IPS-20b (cell line): ENCODE measurements around the gene MIX23.
A peak's percentile ranks its signal among the peaks of the same experiment; 100 is the strongest.

ENCODE experiments used
- H3K27ac ChIP-seq: one replicate; pipeline ENCODE4 v1.5.1; 2013; ENCODE audit warnings: low read length
- H3K27me3 ChIP-seq: 2 replicates; pipeline ENCODE4 v1.6.1; 2013; ENCODE audit warnings: mild to moderate bottlenecking, low read length, inconsistent platforms; ENCODE audit not compliant: insufficient read depth
- H3K36me3 ChIP-seq: 2 replicates; pipeline ENCODE4 v1.6.1; 2013; ENCODE audit warnings: low read depth, mild to moderate bottlenecking, inconsistent platforms, low read length, moderate library complexity; ENCODE audit not compliant: insufficient read depth
- H3K4me1 ChIP-seq: 2 replicates; pipeline ENCODE4 v1.6.1; 2013; ENCODE audit warnings: mild to moderate bottlenecking, control low read depth, inconsistent platforms, low read length, moderate library complexity; ENCODE audit not compliant: insufficient read depth
- H3K4me3 ChIP-seq: 2 replicates; pipeline ENCODE4 v1.5.1; 2013; ENCODE audit warnings: mild to moderate bottlenecking, low read length, inconsistent platforms
- H3K9ac ChIP-seq: 2 replicates; pipeline ENCODE4 v1.6.1; 2013; ENCODE audit warnings: low read depth, mild to moderate bottlenecking, inconsistent platforms, low read length, moderate library complexity
- H3K9me3 ChIP-seq: 2 replicates; pipeline ENCODE4 v1.6.1; 2013; ENCODE audit warnings: mild to moderate bottlenecking, low read depth, low read length, inconsistent platforms; ENCODE audit not compliant: insufficient read depth

MIX23 gene

DNA sequence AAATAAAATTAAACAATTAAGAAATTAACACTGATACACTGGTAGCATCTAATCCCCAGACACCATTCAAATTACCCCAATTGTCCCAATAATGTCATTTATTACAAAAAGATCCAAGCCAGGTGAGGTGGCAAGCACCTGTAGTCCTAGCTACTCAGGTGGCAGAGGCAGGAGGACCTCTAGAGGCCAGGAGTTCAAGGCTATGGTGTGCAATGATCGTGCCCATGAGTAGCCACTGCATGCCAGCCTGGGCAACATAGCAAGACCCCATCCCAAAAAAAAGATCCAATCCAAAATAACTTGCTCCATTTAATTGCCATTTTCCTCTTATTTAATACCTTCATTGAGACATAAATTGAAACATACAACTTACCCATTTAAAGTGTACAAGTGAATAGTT, 40.2 kb downstream of the MIX23 start:
- Histone ChIP-seq H3K9me3 (no peaks in the 10 kb centered on the region; the same call in 1 of the 2 replicates), H3K4me3 (no peak overlapping the region), H3K27me3 (no peaks in the 10 kb centered on the region), H3K27ac (no peak overlapping the region), H3K36me3 (no peaks in the 10 kb centered on the region), H3K4me1 (no peaks in the 10 kb centered on the region), H3K9ac (no peak overlapping the region)

DNA sequence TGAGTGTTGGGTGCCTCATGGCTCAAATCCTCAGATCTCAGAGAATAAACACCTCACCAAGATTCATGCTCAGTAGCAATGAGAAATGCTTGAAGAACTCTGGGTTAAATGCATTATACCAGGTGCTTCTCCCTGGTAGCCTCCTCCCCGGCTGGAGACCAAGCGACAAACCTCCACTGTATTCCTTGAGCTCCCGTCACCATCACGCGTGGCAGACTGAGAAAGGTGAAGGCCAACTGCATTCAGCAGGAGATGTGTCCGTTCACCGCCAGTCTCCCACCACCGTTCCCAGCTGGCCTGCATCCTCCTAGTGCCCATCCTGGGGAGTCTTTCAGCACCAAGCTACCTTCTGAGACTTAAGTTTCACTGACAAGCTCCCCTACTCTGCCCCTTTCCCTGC, 50.5 kb downstream of the MIX23 start:
- H3K4me1 ChIP-seq: no peaks in the 10 kb centered on the region
- H3K36me3 ChIP-seq: no peaks in the 10 kb centered on the region
- H3K9me3 ChIP-seq: no peaks in the 10 kb centered on the region
- H3K4me3 ChIP-seq: no peak overlapping the region
- no peaks in the 10 kb centered on the region for H3K27me3 ChIP-seq
- no peak overlapping the region for H3K27ac ChIP-seq
- H3K9ac ChIP-seq: no peak overlapping the region

- Histone ChIP-seq H3K4me3 (no peak overlapping the region), H3K9ac (no peak overlapping the region), H3K27me3 (no peaks in the 10 kb centered on the region), H3K4me1 (no peaks in the 10 kb centered on the region), H3K9me3 (no peaks in the 10 kb centered on the region), H3K27ac (no peak overlapping the region), H3K36me3 (no peaks in the 10 kb centered on the region)
Observed at GRCh38 chr3:122331886-122332285, 51.1 kb downstream of the MIX23 start.

- no peaks in the 10 kb centered on the region for H3K4me1 ChIP-seq
- no peaks in the 10 kb centered on the region for H3K27me3 ChIP-seq
- no peaks in the 10 kb centered on the region for H3K36me3 ChIP-seq
- H3K4me3 ChIP-seq: no peak overlapping the region
- no peaks in the 10 kb centered on the region for H3K9me3 ChIP-seq
- no peak overlapping the region for H3K27ac ChIP-seq
- no peak overlapping the region for H3K9ac ChIP-seq
Observed at GRCh38 chr3:122325769-122326168, 57.3 kb downstream of the MIX23 start.

- Histone ChIP-seq H3K4me1 (no peaks in the 10 kb centered on the region), H3K36me3 (no peaks in the 10 kb centered on the region), H3K9ac (no peak within 1 kb of the TSS), H3K27ac (no peak within 1 kb of the TSS), H3K9me3 (no peaks in the 10 kb centered on the region), H3K27me3 (no peaks in the 10 kb centered on the region), H3K4me3 (no peak within 1 kb of the TSS)
Observed at GRCh38 chr3:122324871-122325323, 58.1 kb downstream of the MIX23 start, which contains the start of gene CSTA. Gene CSTA (plus strand): TSS chr3:122325248. CDS start chr3:122325293, 45 bp downstream.

- no peak overlapping the region for H3K4me3 ChIP-seq
- no peaks in the 10 kb centered on the region for H3K4me1 ChIP-seq
- no peak overlapping the region for H3K27ac ChIP-seq
- no peak overlapping the region for H3K9ac ChIP-seq
- H3K27me3 ChIP-seq: no peaks in the 10 kb centered on the region
- no peaks in the 10 kb centered on the region for H3K36me3 ChIP-seq
- H3K9me3 ChIP-seq: no peaks in the 10 kb centered on the region; the same call in 1 of the 2 replicates
Observed at GRCh38 chr3:122322095-122323075, 60.6 kb downstream of the MIX23 start.

DNA sequence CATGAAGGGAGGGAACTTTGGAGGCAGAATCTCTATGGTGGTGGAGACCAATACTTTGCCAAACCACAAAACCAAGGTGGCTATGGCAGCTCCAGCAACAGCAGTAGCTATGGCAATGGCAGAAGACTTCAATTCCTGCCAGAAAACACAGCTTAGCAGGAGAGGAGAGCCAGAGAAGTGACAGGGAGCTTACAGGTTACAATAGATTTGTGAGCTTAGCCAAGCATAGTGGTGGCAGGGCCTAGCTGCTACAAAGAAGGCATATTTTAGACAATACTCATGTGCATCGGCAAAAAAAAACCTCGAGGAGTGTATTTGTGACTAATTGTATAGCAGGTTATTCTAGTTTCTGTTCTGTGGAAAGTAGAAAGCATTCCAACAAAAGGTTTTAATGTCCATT, 64.4 kb downstream of the MIX23 start:
- Histone ChIP-seq H3K9me3 (no peaks in the 10 kb centered on the region; the same call in 1 of the 2 replicates), H3K9ac (no peak overlapping the region), H3K4me1 (no peaks in the 10 kb centered on the region), H3K4me3 (no peak overlapping the region), H3K36me3 (no peaks in the 10 kb centered on the region), H3K27ac (no peak overlapping the region), H3K27me3 (no peaks in the 10 kb centered on the region)

GRCh38 chr3:122316368-122316767, 66.7 kb downstream of the MIX23 start:
- no peak overlapping the region for H3K27ac ChIP-seq
- no peaks in the 10 kb centered on the region for H3K36me3 ChIP-seq
- H3K27me3 ChIP-seq: no peaks in the 10 kb centered on the region
- H3K4me3 ChIP-seq: no peak overlapping the region
- no peak overlapping the region for H3K9ac ChIP-seq
- H3K4me1 ChIP-seq: no peaks in the 10 kb centered on the region
- no peaks in the 10 kb centered on the region; the same call in 1 of the 2 replicates for H3K9me3 ChIP-seq

DNA sequence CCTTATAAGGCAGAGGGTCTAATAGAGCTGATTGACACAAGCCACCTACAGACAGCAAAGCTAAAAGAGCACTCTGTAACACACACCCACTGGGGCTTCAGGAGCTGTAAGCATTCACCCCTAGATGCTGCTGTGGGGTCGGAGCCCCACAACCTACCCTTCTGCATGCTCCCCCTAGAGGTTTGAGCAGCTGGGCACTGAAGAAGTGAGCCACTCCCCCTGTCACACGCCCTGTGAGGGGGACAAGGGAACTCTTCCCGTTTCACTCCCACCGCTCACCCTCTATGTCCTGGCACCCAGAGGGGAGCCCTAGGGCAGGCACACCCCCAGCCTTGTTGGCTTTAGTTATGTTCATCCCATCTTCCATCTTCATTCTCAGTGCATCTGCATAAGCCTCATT, 67.4 kb downstream of the MIX23 start:
- no peaks in the 10 kb centered on the region for H3K27me3 ChIP-seq
- no peak overlapping the region for H3K27ac ChIP-seq
- H3K4me1 ChIP-seq: no peaks in the 10 kb centered on the region
- no peaks in the 10 kb centered on the region; the same call in 1 of the 2 replicates for H3K9me3 ChIP-seq
- peak overlapping the region; percentile 48; the same call in 1 of the 2 replicates for H3K4me3 ChIP-seq
- no peaks in the 10 kb centered on the region for H3K36me3 ChIP-seq
- no peak overlapping the region for H3K9ac ChIP-seq

GRCh38 chr3:122314228-122314876, 68.7 kb downstream of the MIX23 start:
- no peaks in the 10 kb centered on the region for H3K36me3 ChIP-seq
- no peaks in the 10 kb centered on the region for H3K27me3 ChIP-seq
- no peaks in the 10 kb centered on the region for H3K4me1 ChIP-seq
- H3K4me3 ChIP-seq: no peak overlapping the region
- no peak overlapping the region for H3K9ac ChIP-seq
- H3K9me3 ChIP-seq: no peaks in the 10 kb centered on the region; the same call in 1 of the 2 replicates
- H3K27ac ChIP-seq: no peak overlapping the region

DNA sequence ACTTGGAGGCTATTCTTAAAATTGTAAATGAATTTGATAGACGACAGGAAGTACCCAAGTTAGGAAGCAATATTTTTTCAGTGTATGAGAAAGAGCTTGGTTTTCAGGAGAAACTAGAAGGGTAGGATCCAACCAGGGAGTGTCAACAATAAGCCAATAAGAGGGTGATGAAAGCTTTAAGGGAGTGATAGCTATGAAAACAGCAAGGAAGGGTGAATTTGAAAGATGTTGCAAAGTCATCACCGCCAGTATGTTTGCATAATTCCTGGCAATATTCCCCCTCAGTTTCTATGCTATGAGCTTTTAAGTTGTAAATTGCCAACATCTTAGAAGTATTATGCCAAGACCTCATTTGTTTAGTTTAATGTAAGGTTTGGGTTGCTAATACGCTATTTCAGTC, 69.8 kb downstream of the MIX23 start:
- no peaks in the 10 kb centered on the region for H3K4me1 ChIP-seq
- H3K27ac ChIP-seq: no peak overlapping the region
- H3K27me3 ChIP-seq: no peaks in the 10 kb centered on the region
- H3K9ac ChIP-seq: no peak overlapping the region
- no peaks in the 10 kb centered on the region for H3K9me3 ChIP-seq
- no peak overlapping the region for H3K4me3 ChIP-seq
- no peaks in the 10 kb centered on the region for H3K36me3 ChIP-seq
